Transverse colon (tissue), 4 donors: ENCODE data around the gene ALDH8A1.
"Not testable (repeated sequence)": the region's sequence is repeated elsewhere in the genome, so short reads cannot be mapped to it uniquely, and the experiment has no call there.

Experiments
- CTCF ChIP-seq, 5 experiments: fragments of 200-600 bp in 3 of 5; fragments of 450-650 bp in 2 of 5; sonication (generic) in 3 of 5; IDR thresholded peaks; 1 replicate in 2 of 5; 2 replicates in 3 of 5; pipeline ENCODE4 v1.5.1; 2016 to 2017; ENCODE audit warnings: antibody characterized with exemption in 5 of 5, inconsistent platforms in 3 of 5, mild to moderate bottlenecking in 2 of 5, moderate library complexity in 1 of 5
- POLR2A ChIP-seq: fragments of 450-650 bp; IDR thresholded peaks from one replicate; pipeline ENCODE4 v1.6.1; 2016; ENCODE audit warnings: antibody characterized with exemption, mild to moderate bottlenecking, moderate library complexity
- POLR2AphosphoS5 ChIP-seq, 3 donors: sonication (generic); formaldehyde crosslinking; IDR thresholded peaks; one replicate each; pipeline ENCODE4 v1.6.1; 2016; ENCODE audit warnings: antibody characterized with exemption in 3 of 3

DNA sequence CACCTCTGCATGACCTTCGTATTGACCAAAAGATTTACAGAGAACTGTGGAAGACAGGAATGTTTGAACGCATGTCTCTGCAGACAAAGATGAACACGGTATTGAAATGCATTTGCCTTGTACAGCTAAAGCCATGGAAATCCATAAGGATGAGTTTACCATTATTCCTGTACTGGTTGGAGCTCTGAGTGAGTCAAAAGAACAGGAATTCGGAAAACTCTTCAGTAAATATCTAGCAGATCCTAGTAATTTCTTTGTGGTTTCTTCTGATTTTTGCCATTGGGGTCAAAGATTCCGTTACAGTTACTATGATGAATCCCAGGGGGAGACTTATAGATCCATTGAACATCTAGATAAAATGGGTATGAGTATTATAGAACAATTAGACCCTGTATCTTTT, 51.7 kb downstream of the ALDH8A1 start:
- TF ChIP-seq CTCF (IDR thresholded peaks at IDR 0.05); POLR2A; POLR2AphosphoS5 (IDR thresholded peaks at IDR 0.05): not testable (repeated sequence)
